Neural cell (in vitro differentiated cells): ENCODE data around the gene FCRL1. TPM values are rescaled to one million over a fixed set of nuclear protein-coding genes. Genes with fewer than 3 reads are reported as not detected.

Source experiments
- H2AFZ ChIP-seq: fragments of 200-600, 300-800 bp; sonication (generic), shearing (Covaris generic); 2 replicates; pipeline ENCODE4 v1.6.0; 2014; ENCODE audit warnings: low read depth, mild to moderate bottlenecking, antibody characterized with exemption, low read length, moderate library complexity
- H3F3A ChIP-seq: fragments of 200-600 bp; shearing (Covaris generic); 2 replicates; pipeline ENCODE4 v1.6.1; 2016; ENCODE audit warnings: mild to moderate bottlenecking, moderate library complexity, mixed read lengths, antibody characterized with exemption, low read length; ENCODE audit not compliant: insufficient read depth, poor library complexity, severe bottlenecking
- H3K27ac ChIP-seq: fragments of 200-600, 300-800 bp; sonication (generic), shearing (Covaris generic); 2 replicates; pipeline ENCODE4 v1.5.1; 2014; ENCODE audit warnings: mild to moderate bottlenecking, low read length, moderate library complexity
- H3K27me3 ChIP-seq: fragments of 300-800, 200-600 bp; sonication (generic), shearing (Covaris generic); 2 replicates; pipeline ENCODE4 v1.6.0; 2014; ENCODE audit warnings: mild to moderate bottlenecking, low read depth, low read length, moderate library complexity; ENCODE audit not compliant: insufficient read depth
- H3K36me3 ChIP-seq: fragments of 300-800, 200-600 bp; sonication (generic), shearing (Covaris generic); 2 replicates; pipeline ENCODE4 v1.5.1; 2014; ENCODE audit warnings: mild to moderate bottlenecking, antibody characterized with exemption, low read length, moderate library complexity; ENCODE audit not compliant: insufficient read depth
- H3K4me2 ChIP-seq: fragments of 300-800, 200-600 bp; sonication (generic), shearing (Covaris generic); 2 replicates; pipeline ENCODE4 v1.6.0; 2014; ENCODE audit warnings: mild to moderate bottlenecking, low read length
- H3K4me3 ChIP-seq: fragments of 300-800, 200-600 bp; sonication (generic), shearing (Covaris generic); 2 replicates; pipeline ENCODE4 v1.5.1; 2014; ENCODE audit warnings: mild to moderate bottlenecking, low read length, moderate library complexity
- H3K79me2 ChIP-seq: fragments of 200-600 bp; shearing (Covaris generic); replicated peaks from 2 replicates; pipeline ENCODE4 v1.6.0; 2014; ENCODE audit warnings: mild to moderate bottlenecking, low read length, moderate library complexity; ENCODE audit not compliant: insufficient read depth
- H3K9ac ChIP-seq: fragments of 300-800, 200-600 bp; sonication (generic), shearing (Covaris generic); 2 replicates; pipeline ENCODE4 v1.6.1; 2016; ENCODE audit warnings: mild to moderate bottlenecking, low read length, mixed read lengths
- H3K9me2 ChIP-seq: fragments of 200-600 bp; shearing (Covaris generic); 2 replicates; pipeline ENCODE4 v1.6.1; 2016; ENCODE audit warnings: mild to moderate bottlenecking, low read length, mixed read lengths; ENCODE audit not compliant: insufficient read depth
- H3K9me3 ChIP-seq: fragments of 200-600, 300-800 bp; sonication (generic), shearing (Covaris generic); 2 replicates; pipeline ENCODE4 v1.6.1; 2016; ENCODE audit warnings: mild to moderate bottlenecking, mixed run types, low read length, moderate library complexity, mixed read lengths
- H4K20me1 ChIP-seq: fragments of 200-600 bp; shearing (Covaris generic); 2 replicates; pipeline ENCODE4 v1.6.1; 2016; ENCODE audit warnings: mild to moderate bottlenecking, mixed run types; ENCODE audit not compliant: insufficient read depth
- EP300 ChIP-seq: fragments of 450-650 bp; conservative IDR thresholded peaks from 2 replicates; pipeline ENCODE4 v1.6.1; 2014; ENCODE audit warnings: antibody characterized with exemption, mild to moderate bottlenecking, moderate library complexity; ENCODE audit not compliant: poor library complexity, severe bottlenecking
- EZH2 ChIP-seq: fragments of 200-600, 300-800 bp; shearing (Covaris generic), sonication (generic); IDR thresholded peaks from 2 replicates; pipeline ENCODE4 v1.6.1; 2014; ENCODE audit warnings: antibody characterized with exemption, low read length, borderline replicate concordance, mild to moderate bottlenecking; ENCODE audit not compliant: insufficient read depth, poor library complexity, severe bottlenecking
- MXI1 ChIP-seq: fragments of 450-650 bp; conservative IDR thresholded peaks from 2 replicates; pipeline ENCODE4 v1.6.1; 2014; ENCODE audit warnings: antibody characterized with exemption, mild to moderate bottlenecking; ENCODE audit not compliant: poor library complexity, severe bottlenecking
- POLR2AphosphoS5 ChIP-seq: IDR thresholded peaks from 2 replicates; pipeline ENCODE4 v1.6.1; 2012
- RAD21 ChIP-seq: fragments of 450-650 bp; conservative IDR thresholded peaks from 2 replicates; pipeline ENCODE4 v1.6.1; 2014; ENCODE audit warnings: antibody characterized with exemption, mild to moderate bottlenecking, moderate library complexity
- TAF1 ChIP-seq: IDR thresholded peaks from 2 replicates; pipeline ENCODE4 v1.6.1; 2012; ENCODE audit warnings: low read depth
- polyA plus RNA-seq: library from polyadenylated mRNA; depleted of rRNA; stranded (reverse); fragments of >200 nt; gene quantifications from 2 replicates; pipeline ENCODE4 v1.2.3, GENCODE V29; 2014
- TF ChIP-seq, protein P1 (sequence below): IDR thresholded peaks from 2 replicates; pipeline ENCODE4 v1.6.1; 2012; ENCODE audit warnings: borderline replicate concordance

Gene FCRL1
- polyA plus RNA-seq, 1 donor from 2014 or later = not detected

DNA sequence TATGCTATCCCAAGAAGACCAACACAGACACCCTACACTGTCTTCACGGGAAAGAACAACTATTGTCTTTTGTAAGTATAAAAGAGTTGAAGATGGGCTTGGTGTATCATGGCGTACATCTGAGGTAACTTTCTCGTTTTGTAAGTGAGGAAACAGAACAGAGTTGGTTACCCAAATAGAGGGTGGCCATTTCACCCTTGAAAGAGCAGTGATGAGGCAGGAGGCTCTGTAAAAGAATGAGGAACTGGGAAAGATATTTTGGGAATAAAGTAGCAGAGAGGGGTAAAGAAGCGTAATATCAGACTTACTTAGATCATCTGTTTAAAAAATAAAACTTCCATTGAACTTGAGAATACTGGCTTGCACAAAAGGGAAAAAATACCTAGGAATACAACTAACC is 61.9 kb downstream of the FCRL1 start:
- H3K4me2 ChIP-seq = no peak overlapping the region
- H3K4me3 ChIP-seq = no peak overlapping the region
- no peaks in the 10 kb centered on the region for H4K20me1 ChIP-seq

DNA sequence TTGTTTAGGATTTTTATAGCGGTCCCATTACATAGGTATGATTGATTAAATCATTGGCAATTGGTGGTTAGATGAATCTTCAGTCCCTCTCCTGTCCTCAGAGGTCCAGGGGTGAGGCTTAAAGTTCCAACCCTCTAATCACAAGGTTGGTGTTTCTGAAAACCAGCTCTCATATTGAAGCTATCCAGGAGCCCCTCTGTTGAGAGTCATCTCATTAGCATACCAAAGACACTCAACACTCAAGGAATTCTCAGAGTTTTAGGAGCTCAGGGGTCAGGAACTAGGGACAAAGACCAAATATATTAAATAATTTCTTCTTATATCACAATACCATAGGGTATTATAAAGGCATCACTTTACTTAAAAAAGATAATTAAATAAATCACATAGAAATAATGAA is 66.3 kb downstream of the FCRL1 start:
- no peaks in the 10 kb centered on the region for H3K27me3 ChIP-seq

More for the DNA sequence above, 61.9 kb downstream of the FCRL1 start:
- H3K27me3 ChIP-seq = no peaks in the 10 kb centered on the region
- H3K36me3 ChIP-seq = no peaks in the 10 kb centered on the region
- H3K27ac ChIP-seq = no peak overlapping the region
- no peak overlapping the region for H3K9ac ChIP-seq
- H3F3A ChIP-seq = no peaks in the 10 kb centered on the region
- H3K9me3 ChIP-seq = no peaks in the 10 kb centered on the region
- H3K9me2 ChIP-seq = no peaks in the 10 kb centered on the region
- H2AFZ ChIP-seq = no peak overlapping the region
- H3K79me2 ChIP-seq = no peaks in the 10 kb centered on the region
- TF ChIP-seq MXI1 (no peak), TAF1 (no peak), RAD21 (no peak)
- TF ChIP-seq, protein P1, sequence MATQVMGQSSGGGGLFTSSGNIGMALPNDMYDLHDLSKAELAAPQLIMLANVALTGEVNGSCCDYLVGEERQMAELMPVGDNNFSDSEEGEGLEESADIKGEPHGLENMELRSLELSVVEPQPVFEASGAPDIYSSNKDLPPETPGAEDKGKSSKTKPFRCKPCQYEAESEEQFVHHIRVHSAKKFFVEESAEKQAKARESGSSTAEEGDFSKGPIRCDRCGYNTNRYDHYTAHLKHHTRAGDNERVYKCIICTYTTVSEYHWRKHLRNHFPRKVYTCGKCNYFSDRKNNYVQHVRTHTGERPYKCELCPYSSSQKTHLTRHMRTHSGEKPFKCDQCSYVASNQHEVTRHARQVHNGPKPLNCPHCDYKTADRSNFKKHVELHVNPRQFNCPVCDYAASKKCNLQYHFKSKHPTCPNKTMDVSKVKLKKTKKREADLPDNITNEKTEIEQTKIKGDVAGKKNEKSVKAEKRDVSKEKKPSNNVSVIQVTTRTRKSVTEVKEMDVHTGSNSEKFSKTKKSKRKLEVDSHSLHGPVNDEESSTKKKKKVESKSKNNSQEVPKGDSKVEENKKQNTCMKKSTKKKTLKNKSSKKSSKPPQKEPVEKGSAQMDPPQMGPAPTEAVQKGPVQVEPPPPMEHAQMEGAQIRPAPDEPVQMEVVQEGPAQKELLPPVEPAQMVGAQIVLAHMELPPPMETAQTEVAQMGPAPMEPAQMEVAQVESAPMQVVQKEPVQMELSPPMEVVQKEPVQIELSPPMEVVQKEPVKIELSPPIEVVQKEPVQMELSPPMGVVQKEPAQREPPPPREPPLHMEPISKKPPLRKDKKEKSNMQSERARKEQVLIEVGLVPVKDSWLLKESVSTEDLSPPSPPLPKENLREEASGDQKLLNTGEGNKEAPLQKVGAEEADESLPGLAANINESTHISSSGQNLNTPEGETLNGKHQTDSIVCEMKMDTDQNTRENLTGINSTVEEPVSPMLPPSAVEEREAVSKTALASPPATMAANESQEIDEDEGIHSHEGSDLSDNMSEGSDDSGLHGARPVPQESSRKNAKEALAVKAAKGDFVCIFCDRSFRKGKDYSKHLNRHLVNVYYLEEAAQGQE = no peak

DNA sequence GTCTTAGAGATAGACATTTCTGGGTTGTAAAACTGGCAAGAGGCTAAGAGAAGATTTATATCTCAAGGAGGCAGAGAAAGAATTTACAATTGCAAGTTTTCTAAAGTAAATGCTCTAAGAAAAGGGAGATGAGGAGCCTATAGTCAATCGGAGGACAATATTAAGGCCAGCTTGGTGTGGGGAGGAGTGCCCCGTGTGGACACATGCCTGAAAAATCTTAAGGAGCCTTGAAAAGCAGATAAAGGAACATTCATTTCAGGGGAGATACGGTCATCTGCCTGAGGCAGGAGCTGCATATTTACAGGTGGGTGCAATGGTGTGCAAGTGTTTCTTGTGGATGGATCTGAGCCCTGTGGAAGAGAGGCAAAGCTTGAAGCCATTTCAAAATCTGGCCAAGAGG is 68.6 kb downstream of the FCRL1 start:
- Histone ChIP-seq H2AFZ (no peak overlapping the region), H3K79me2 (no peaks in the 10 kb centered on the region), H3K27me3 (no peaks in the 10 kb centered on the region), H3K27ac (no peak overlapping the region), H4K20me1 (no peaks in the 10 kb centered on the region), H3K9ac (no peak overlapping the region), H3K4me2 (no peak overlapping the region), H3K36me3 (no peaks in the 10 kb centered on the region), H3K4me3 (no peak overlapping the region), H3F3A (no peaks in the 10 kb centered on the region), H3K9me3 (no peaks in the 10 kb centered on the region), H3K9me2 (no peaks in the 10 kb centered on the region)
- TF ChIP-seq EZH2 = no peak
- no peak for TF ChIP-seq RAD21
- TF ChIP-seq EP300 = no peak
- TF ChIP-seq MXI1 = no peak
- TF ChIP-seq, protein P1 = no peak
- TF ChIP-seq POLR2AphosphoS5 = no peak
- no peak for TF ChIP-seq TAF1

More for the DNA sequence above, 66.3 kb downstream of the FCRL1 start:
- Histone ChIP-seq H3K9me2 (no peaks in the 10 kb centered on the region), H3F3A (no peaks in the 10 kb centered on the region), H2AFZ (no peak overlapping the region), H3K9me3 (no peaks in the 10 kb centered on the region), H3K4me2 (no peak overlapping the region), H3K79me2 (no peaks in the 10 kb centered on the region), H3K36me3 (no peaks in the 10 kb centered on the region), H3K9ac (no peak overlapping the region), H3K27ac (no peak overlapping the region), H4K20me1 (no peaks in the 10 kb centered on the region), H3K4me3 (no peak overlapping the region)
- TF ChIP-seq, protein P1 = no peak
